ENCODE measurements around the gene PRAMEF20.
"Not testable (repeated sequence)": the region's sequence is repeated elsewhere in the genome, so short reads cannot be mapped to it uniquely, and the experiment has no call there.

PRAMEF20 gene
- total RNA-seq, result 0 reads per million in 4 donors

DNA sequence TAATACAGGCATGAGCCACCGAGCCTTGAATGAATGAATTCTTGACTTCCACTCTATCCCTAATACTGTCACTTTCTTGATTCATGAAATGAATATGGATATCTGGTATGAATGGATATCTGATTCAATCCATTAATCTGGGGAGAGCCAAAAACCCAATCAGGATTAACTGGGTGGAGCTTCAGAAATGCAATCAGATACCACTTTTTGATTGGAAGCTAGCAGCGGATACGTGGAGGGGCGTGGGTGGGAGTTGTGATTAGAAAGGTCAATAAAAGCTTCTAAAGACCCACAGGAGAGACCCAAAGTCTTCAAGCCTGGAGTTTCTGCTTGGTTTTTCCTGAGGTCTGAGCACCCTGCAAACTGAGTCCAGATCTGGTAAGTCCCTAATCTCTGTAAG lies at the start of gene PRAMEF20:
Gene PRAMEF20 (plus strand): TSS at position 301 of the 400 bp plus-strand sequence. CDS start 5,905 bp downstream, outside the sequence.
- not testable (repeated sequence) for DNase-seq

- not testable (repeated sequence) for DNase-seq
Observed at GRCh38 chr1:13362364-13362763, 47.9 kb upstream of the PRAMEF20 start.

GRCh38 chr1:13364928-13365327 lies 45.3 kb upstream of the PRAMEF20 start:
- not testable (repeated sequence) for DNase-seq

DNA sequence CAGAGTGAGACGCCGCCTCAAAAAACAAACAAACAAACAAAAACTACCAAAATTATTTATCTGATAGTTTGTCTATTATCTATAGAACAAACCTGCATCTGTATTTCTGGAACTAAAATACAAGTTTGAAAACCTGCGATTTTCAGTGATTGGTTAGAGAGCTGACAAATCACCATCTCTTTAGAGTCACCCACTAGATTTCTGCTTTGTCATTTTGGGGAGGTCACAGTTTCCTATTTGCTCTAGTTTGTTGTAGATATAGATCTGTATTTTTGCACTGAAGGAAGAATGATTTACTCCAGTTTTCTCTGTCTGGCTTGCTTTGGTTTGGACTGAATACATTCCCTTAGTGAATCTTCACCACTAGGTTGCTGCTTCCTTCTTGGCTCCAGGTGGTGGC lies 43.7 kb upstream of the PRAMEF20 start:
- not testable (repeated sequence) for DNase-seq

DNA sequence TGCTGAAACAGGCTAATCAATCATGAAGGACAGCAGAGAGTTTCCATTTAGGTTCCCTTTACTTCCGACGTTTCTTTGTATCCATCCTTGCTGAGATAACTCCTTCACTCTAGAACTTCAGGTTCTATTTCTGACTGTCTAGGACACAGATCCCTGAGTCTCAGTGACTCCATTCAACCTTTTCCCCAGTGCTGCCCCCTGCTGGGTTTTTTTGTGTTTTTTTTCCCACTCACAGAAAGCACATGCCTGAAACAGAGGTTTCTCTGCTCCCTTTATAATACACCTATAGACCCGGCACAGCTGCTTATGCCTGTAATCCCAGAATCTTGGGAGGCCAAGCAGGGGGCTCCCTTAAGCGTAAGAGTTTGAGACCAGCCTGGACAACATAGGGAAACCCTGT lies 41.7 kb upstream of the PRAMEF20 start:
- not testable (repeated sequence) for DNase-seq

DNA sequence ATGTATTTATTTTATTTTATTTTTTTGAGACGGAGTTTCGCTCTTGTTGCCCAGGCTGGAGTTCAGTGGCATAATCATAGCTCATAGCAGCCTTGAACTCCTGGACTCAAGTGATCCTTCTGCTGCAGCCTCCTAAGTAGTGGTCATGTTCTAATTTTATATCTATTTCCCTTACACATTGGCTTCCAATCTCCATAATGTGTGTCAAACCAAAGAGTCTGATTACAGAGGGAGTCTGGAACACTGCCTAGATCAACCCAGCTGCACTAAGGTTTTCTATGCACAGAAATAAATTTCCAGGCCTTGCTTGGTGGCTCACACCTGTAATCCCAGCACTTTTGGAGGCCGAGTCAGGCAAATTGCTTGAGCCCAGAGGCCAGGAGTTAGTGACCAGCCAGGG lies 31.3 kb upstream of the PRAMEF20 start:
- DNase-seq, result not testable (repeated sequence)

GRCh38 chr1:13380380-13380779 lies 29.9 kb upstream of the PRAMEF20 start:
- DNase-seq, result not testable (repeated sequence)

- not testable (repeated sequence) for DNase-seq
Observed at GRCh38 chr1:13389332-13389731, 20.9 kb upstream of the PRAMEF20 start, which contains the start of gene PRAMEF17. TSS of gene PRAMEF17 (plus strand) at chr1:13389632. CDS start at chr1:13389658, 26 bp downstream.

DNA sequence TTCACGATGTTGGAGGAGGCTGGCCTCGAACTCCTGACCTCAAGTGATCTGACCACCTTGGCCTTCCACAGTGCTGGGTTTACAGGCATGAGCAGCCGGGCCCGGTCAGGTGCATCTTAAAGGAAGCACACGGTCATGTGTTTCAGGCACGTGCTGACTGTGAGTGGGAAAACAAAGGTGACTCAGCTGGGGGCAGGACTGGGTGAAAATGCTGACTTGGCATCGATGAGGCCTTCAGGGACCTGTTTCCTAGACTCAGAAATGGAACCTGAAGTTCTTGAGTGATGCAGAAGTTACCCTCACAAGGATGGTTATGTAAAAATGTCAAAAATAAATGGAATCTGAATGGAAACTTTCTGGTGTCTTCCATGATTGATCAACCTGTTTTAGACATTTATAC lies 17.2 kb upstream of the PRAMEF20 start:
- not testable (repeated sequence) for DNase-seq

GRCh38 chr1:13394761-13395160 lies 15.5 kb upstream of the PRAMEF20 start:
- not testable (repeated sequence) for DNase-seq

GRCh38 chr1:13395311-13395710 lies 14.9 kb upstream of the PRAMEF20 start:
- not testable (repeated sequence) for DNase-seq

DNA sequence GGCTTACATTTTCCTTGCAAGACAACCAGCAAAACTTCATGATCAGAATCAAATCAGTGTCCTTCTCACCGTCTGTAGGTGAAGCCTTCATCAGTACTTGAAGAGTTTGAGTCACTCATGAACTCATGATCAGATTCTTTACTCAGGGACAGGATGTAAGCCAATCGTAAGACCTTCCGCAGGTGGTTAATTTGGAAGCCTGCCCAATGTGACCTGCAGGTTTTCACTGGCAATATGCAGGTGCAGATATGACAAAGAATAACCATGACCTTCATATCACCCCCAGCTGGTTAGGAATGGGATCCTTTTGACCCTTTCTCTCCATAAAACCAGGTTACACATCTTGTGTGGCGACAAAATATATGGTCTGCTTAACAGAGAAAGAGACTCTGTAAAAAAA lies 2.4 kb upstream of the PRAMEF20 start:
- no peak for DNase-seq

DNA sequence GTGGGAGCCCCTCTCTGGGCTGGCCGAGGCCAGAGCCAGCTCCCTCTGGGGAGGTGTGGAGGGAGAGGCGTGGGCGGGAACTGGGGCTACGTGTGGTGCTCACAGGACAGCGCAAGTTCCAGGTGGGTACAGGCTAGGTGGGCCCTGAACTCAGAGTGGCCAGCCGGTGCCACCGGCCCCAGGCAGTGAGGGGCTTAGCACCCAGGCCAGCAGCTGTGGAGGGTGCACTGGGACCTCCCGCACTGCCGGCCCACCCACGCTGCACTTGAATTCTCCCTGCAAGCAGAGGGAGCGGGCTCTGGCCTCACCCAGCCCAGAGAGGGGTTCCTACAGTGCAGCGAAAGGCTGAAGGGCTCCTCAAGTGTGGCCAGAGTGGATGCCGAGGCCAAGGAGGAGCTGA lies 20.2 kb downstream of the PRAMEF20 start:
- no peak for DNase-seq

- no peak for DNase-seq
Observed at GRCh38 chr1:13432251-13432650, 22.0 kb downstream of the PRAMEF20 start.

- not testable (repeated sequence) for DNase-seq
Observed at GRCh38 chr1:13433694-13434358, 23.6 kb downstream of the PRAMEF20 start.

DNA sequence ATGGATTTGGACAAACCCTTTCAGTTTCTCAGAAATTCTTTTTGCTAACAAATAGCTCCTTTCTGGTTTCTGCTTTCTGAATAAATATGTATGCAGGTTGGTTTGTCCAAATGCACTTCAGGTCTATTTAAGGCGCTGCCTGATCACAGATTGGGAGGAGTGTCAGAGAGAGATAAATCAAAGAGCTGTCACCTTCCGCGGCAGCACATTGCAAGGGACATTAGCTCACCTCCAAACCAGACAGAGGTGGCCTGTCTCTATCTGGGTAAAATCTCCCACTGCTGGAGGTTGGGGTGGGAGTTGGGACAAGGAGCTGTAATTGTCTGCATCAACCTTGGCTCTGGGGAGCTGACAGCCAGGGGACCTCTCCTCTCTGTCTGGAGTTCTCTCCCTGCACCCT lies 25.2 kb downstream of the PRAMEF20 start:
- DNase-seq, result no peak

DNA sequence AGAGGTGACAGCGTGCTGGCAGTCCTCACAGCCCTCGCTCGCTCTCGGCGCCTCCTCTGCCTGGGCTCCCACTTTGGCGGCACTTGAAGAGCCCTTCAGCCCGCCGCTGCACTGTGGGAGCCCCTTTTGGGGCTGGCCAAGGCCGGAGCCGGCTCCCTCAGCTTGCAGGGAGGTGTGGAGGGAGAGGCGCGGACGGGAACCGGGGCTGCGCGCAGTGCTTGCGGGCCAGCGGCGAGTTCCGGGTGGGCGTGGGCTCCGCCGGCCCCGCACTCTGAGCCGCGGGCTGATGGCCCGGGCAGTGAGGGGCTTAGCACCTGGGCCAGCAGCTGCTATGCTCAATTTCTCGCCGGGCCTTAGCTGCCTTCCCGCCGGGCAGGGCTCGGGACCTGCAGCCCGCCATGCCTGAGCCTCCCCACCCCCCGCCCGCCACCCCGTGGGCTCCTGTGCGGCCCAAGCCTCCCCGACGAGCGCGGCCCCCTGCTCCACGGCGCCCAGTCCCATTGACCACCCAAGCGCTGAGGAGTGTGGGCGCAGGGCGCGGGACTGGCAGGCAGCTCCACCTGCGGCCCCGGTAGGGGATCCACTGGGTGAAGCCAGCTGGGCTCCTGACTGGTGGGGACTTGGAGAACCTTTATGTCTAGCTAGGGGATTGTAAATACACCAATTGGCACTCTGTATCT lies 29.0 kb downstream of the PRAMEF20 start:
- DNase-seq, result not testable (repeated sequence)

DNA sequence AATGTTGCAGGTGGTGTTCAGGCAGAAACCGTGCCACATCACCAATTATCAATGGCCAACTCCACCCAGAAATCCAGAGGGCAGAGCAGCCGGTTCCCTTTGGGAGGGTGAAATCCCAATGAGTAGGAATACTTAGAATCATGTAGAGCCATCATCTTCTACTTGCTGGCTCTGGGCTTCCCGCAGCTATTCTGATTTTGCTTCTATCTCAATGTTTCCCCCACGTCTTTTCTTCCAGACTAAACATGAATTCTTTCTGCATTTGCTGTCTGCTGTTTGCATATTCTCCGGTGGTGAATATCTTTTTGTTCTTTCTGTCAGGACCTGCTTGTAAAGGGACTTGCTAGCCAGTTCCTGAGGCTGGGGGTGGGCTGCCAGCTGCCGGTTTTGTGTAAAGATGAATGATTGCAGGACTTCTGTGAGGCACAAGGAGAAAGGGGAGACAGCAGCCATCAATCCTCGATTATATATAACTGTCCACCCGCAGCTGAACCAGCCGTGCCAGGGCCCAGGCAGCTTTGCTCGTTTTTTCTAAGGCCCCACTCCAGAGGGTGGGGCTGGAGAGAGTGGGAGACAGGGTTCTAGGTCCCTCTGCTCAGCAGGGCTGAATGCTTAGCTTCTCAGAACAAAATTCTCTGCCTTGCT lies 33.2 kb downstream of the PRAMEF20 start:
- DNase-seq, result no peak

DNA sequence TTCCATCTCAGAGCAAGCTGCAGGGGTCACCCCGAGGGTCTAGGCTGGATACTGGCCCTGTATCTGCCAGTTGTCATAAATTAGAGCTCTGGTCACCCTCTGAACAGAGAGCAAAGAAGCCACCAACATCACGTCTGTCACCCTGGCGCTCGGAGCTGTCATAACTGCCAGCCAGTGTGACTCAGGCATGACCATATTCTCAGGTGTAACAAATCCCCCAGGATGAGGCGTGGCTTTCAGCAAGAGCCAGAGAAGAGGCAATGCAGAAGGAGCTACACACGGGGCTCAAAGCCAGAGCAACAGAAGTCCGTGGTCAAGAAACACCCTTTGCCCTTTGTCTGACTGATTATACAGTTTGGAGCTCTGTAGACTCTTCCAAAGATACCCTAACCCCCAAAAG lies 40.0 kb downstream of the PRAMEF20 start:
- DNase-seq, result no peak

GRCh38 chr1:13451399-13451965 lies 41.2 kb downstream of the PRAMEF20 start:
- no peak for DNase-seq

GRCh38 chr1:13456904-13457532 lies 46.8 kb downstream of the PRAMEF20 start:
- DNase-seq, result no peak

GRCh38 chr1:13461977-13462376 lies 51.7 kb downstream of the PRAMEF20 start:
- no peak for DNase-seq

GRCh38 chr1:13462682-13463081 lies 52.4 kb downstream of the PRAMEF20 start:
- DNase-seq, result no peak
